ENCODE data around the gene KRT72. TPM values are rescaled to one million over a fixed set of nuclear protein-coding genes. Genes with fewer than 3 reads are reported as not detected.

KRT72 gene
- total RNA-seq, 3 donors from 2014 or later = not detected

GRCh38 chr12:52578469-52578868 is 22.8 kb downstream of the KRT72 start:
- TF ChIP-seq, protein P1, sequence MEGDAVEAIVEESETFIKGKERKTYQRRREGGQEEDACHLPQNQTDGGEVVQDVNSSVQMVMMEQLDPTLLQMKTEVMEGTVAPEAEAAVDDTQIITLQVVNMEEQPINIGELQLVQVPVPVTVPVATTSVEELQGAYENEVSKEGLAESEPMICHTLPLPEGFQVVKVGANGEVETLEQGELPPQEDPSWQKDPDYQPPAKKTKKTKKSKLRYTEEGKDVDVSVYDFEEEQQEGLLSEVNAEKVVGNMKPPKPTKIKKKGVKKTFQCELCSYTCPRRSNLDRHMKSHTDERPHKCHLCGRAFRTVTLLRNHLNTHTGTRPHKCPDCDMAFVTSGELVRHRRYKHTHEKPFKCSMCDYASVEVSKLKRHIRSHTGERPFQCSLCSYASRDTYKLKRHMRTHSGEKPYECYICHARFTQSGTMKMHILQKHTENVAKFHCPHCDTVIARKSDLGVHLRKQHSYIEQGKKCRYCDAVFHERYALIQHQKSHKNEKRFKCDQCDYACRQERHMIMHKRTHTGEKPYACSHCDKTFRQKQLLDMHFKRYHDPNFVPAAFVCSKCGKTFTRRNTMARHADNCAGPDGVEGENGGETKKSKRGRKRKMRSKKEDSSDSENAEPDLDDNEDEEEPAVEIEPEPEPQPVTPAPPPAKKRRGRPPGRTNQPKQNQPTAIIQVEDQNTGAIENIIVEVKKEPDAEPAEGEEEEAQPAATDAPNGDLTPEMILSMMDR (IDR thresholded peaks at IDR 0.05) = no peak
- Histone ChIP-seq H3K9me3 (no peaks in the 10 kb centered on the region), H3K36me3 (ENCODE audit: low read depth) (no peaks in the 10 kb centered on the region), H3K4me1 (ENCODE audit: low read depth) (no peaks in the 10 kb centered on the region), H3K4me3 (no peak overlapping the region)
- no peak for ATAC-seq
- intact Hi-C loops (cut with DNase I, micrococcal nuclease) = no loop called here
- no peak for DNase-seq

DNA sequence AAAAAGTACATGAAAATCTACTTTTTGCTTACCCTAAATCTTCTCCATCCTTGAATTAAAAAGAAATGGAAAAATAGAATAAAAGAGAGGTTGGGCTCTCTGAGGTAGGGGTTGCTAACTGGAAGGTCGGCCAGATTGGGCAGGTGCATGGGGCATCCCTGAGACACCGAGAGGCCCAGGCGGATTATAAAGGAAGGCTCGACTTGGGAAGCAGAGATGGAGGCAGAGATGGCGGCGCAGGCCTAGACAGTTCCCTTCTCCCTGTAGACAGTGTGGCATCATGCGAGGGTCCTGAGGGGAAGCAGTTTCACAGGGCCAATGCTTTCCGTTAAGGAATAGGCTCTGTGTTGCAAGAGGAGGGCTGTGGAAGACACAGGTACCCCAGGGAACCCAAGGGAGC is 23.9 kb downstream of the KRT72 start:
- Histone ChIP-seq H3K4me3 (no peak overlapping the region), H3K9me3 (no peaks in the 10 kb centered on the region), H3K36me3 (ENCODE audit: low read depth) (no peaks in the 10 kb centered on the region), H3K4me1 (ENCODE audit: low read depth) (no peaks in the 10 kb centered on the region)
- no peak for DNase-seq
- no peak for ATAC-seq
- TF ChIP-seq, protein P1 (IDR thresholded peaks at IDR 0.05) = no peak
- intact Hi-C loops (cut with DNase I, micrococcal nuclease) = no loop called here

DNA sequence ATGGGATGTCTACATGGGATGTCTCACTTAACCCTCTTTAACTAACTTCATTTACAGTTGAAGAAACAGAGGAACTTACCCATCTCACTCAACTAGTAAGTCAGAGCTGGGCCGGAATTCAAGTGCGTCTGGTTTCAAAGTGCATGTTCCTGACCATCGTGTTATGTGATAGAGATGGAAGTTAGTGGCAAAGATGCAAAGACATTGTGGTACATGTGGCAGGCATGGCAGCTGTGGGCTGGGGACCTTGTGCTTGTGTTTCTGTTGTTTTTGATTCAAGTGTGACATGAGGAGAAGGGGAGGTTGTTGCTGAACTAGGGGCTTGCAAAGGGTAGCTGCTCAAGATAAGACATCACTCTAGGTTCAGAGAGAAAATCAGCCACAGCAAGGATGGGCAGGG is 25.3 kb downstream of the KRT72 start:
- no peaks in the 10 kb centered on the region for H3K9me3 ChIP-seq
- no peaks in the 10 kb centered on the region for H3K36me3 ChIP-seq (ENCODE audit: low read depth)
- TF ChIP-seq, protein P1 (IDR thresholded peaks at IDR 0.05) = no peak
- H3K4me1 ChIP-seq (ENCODE audit: low read depth) = no peaks in the 10 kb centered on the region
- ATAC-seq (no peak), DNase-seq (no peak)
- H3K4me3 ChIP-seq = no peak overlapping the region
- intact Hi-C loops (cut with DNase I, micrococcal nuclease) = no loop called here

DNA sequence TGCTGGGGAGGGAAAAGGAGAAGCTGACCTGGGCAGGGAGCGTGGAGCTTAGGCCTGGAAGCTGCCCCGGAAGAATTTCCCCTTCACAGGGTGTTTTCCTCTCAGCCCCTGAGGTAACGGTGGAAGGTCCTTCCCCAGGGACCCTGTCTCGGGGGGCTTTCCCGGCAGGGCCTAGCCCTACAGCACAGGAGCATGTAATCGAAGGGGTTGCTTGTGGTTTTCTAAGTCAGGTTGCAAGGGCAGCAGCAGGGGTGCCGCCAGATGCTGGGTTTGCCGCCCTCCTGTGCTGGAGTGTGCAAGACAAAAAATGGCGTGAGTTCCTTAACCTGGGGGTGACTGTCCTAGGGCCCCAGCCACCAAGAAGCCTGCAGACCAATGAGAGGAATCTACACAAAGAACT is 26.0 kb downstream of the KRT72 start:
- TF ChIP-seq, protein P1 (IDR thresholded peaks at IDR 0.05) = no peak
- H3K9me3 ChIP-seq = no peaks in the 10 kb centered on the region
- no peaks in the 10 kb centered on the region for H3K36me3 ChIP-seq (ENCODE audit: low read depth)
- no peak for DNase-seq
- no peaks in the 10 kb centered on the region for H3K4me1 ChIP-seq (ENCODE audit: low read depth)
- no peak for ATAC-seq
- H3K4me3 ChIP-seq = no peak overlapping the region
- intact Hi-C loops (cut with DNase I, micrococcal nuclease) = no loop called here

- Histone ChIP-seq H3K9me3 (no peaks in the 10 kb centered on the region), H3K4me3 (no peak within 1 kb of the TSS), H3K36me3 (ENCODE audit: low read depth) (no peaks in the 10 kb centered on the region), H3K4me1 (ENCODE audit: low read depth) (no peaks in the 10 kb centered on the region)
- ATAC-seq = no peak
- intact Hi-C loops (cut with DNase I, micrococcal nuclease) = no loop called here
- DNase-seq = no peak
- TF ChIP-seq, protein P1 (IDR thresholded peaks at IDR 0.05) = no peak
Measured at GRCh38 chr12:52573743-52574142, 27.5 kb downstream of the KRT72 start, which contains the start of gene KRT74. KRT74 (minus strand) TSS chr12:52573843; CDS start chr12:52573777, 66 bp downstream.

GRCh38 chr12:52573306-52573705 is 28.0 kb downstream of the KRT72 start:
- TF ChIP-seq, protein P1 (IDR thresholded peaks at IDR 0.05) = no peak
- ATAC-seq (no peak), DNase-seq (no peak)
- no peaks in the 10 kb centered on the region for H3K4me1 ChIP-seq (ENCODE audit: low read depth)
- H3K36me3 ChIP-seq (ENCODE audit: low read depth) = no peaks in the 10 kb centered on the region
- H3K4me3 ChIP-seq = no peak overlapping the region
- intact Hi-C loops (cut with DNase I, micrococcal nuclease) = no loop called here
- no peaks in the 10 kb centered on the region for H3K9me3 ChIP-seq

Data from mucosa of descending colon (tissue), 3 donors.